ENCODE results near the gene PDE10A. TPM values are rescaled to one million over a fixed set of nuclear protein-coding genes. Genes with fewer than 3 reads are reported as not detected.

The PDE10A gene
- total RNA-seq, 1 donor from 2014 or later: 15.8 TPM

DNA sequence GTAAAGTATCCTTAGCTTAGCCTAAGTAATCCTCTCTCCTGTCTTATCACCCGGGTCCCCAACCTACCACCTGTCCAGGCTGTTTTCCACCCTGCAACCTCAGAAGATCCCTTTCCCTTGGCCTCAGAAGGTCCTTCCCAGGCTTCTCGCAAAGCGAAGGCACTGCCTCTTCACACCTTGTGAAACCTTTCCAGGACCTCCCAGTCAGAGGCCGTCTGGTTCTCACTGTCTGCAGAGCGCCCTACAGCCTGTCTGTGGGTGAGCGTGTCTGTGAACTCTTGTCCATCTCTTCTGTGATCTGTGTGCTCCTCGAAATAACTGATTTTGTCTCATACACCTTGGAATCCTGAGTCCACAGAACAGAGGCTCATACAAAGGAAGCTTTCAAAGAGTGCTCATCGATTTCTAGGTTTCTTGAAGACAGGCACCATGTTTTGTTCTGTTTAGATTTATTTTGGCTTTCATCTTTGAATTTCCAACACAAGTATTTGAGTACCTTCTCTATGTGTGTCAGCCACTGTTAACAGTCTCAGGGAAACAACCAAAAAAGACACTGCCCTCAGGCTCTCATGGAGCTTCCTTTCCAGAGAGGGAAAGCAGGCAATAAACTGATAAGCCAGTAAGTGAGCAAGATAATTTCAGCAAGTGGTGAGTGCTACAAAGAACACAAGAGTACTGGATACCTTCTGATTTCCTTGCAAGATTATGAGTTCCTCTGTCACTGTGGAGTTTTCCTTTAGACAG, 6.3 kb downstream of the PDE10A start:
- no peak for DNase-seq (ENCODE audit: low read depth)

DNA sequence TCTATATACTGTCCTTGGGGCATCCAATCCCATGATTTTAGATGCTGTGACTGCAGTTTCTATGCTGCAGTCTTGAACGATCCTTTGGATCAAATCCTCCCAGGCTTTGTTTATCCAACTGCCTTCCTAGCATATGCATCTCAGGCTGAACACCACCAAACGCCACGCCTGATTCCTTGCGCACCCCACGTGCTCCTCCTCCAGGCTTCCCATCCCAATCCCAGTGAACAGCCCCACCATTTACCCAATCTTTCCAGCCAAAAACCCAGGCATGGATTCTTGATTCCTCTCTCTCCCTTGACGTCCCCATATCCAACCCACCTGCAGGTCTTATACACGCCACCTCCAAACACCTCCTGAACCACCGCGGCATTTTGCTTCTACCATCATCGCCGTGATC, 7.8 kb downstream of the PDE10A start:
- DNase-seq (ENCODE audit: low read depth): no peak

DNA sequence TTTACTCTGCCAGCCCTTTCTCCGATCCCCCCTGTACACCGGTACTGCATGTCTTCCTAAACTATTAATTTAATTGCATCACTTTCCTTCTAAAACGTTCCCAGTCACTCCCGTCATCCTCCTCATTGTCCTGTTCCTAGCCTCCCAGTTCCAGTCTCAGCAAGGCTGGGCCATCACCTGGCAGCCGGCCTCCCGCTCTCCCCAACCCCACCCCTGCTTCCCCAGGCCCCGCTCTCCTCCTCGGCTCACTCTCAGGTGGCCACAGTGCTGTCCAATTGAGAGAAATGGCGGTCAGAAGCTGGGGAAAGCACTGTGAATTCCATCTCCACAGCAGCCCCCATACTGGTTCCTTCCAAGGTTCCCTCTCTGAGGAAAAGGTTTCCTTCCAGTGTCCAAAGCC, 8.9 kb downstream of the PDE10A start:
- DNase-seq (ENCODE audit: low read depth): no peak

DNA sequence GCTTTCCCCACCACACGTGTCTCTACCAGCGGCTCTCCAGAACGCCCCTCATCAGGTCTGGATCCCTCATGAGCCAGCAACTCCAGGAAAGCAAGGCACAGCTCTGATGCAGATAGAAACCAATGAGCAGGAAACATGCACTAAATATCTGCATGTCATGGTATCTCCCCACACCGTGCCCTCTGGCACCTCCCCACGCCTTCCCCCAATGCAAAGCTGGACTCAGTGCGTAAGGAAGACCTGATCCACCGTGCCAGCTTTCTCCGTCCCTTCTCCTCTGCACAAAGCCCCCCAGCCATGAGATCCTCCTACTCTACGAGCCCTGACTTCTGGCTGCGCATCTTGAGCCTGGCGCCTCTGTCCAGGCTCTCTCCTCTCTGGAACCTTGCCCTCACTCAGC, 9.4 kb downstream of the PDE10A start:
- DNase-seq (ENCODE audit: low read depth): no peak

DNA sequence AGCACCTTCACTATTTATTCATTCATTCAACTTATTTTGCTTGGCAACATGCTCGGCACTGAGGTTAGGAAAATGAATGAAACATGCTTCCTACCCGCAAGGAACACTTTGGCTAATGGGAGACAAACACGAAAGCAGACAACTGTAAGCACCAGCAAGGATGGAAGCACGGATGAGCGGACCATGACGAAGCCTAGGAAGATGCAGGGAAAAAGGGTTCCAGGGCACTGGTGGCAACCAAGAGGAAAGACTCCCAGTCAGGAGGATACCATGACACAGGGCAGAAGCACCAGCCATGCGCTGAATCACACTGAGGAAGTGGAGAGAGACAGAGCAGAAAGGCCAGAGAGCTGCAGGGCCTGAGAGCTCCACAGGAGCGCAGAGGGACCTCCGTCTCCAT, 9.8 kb downstream of the PDE10A start:
- DNase-seq (ENCODE audit: low read depth): peak; percentile 38

DNA sequence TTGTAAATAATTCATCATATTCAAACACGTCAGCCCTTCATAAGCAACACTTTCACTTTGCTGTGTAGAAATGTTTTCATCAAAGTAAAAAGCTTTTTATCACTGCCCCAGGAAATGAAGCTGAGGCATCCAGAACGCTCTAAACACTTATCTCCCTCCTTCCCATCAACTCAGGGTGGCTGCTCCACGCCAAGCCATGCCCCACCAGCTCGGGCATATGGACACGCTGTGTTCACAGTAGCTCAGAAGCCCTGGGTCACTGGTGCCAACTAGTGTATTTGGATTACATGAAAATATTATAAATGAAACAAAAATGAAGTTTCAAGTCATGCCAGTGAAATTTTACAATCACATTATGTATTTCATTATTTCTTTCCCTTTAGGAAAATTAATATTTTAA, 10.3 kb downstream of the PDE10A start:
- no peak for DNase-seq (ENCODE audit: low read depth)

DNA sequence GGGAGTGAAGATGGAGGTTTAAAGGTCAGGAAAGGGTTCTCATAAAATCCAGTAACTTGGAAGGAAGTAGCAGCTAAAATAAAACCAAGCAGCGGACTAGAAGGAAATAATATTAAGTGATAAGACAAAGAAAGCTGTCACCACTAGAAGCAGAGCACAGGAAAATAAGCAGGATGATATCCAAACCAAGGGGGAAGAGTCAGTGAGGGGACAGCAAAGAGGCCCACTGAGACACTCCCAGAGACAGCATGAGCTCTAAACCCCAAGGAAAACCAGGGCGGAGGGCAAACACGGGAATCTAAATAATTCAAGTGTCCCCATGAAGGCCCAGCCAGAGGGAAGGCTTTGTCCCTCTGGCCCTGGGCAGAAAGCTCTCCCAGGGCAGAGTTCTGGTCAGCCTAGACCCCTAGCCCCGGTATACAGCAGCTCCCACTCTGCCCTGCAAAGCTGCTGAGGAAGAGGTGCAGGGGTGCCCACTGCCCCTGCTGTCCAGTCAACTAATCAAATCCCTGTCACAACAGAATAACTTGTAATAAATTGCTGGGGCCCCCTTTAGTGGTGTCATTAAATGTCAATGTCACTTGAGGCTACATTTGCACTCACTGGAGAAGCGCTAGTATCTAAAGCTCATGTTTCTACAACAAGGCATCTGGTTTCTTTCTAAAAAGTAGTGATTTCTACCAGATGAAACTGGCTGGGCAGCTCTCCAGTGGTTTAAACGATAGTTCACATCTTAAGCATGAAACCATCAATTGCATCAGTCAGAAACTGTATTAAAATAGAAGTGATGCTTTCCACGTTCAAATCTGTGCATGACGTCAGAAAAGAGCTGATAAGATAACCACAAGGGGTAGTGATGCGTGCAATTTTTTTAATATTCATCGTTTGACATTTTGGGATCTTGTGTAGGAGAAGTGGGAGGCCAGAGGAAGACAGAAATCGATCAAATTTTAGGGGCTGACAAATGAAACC, 13.6 kb downstream of the PDE10A start:
- peak; percentile 23 for DNase-seq (ENCODE audit: low read depth)

DNA sequence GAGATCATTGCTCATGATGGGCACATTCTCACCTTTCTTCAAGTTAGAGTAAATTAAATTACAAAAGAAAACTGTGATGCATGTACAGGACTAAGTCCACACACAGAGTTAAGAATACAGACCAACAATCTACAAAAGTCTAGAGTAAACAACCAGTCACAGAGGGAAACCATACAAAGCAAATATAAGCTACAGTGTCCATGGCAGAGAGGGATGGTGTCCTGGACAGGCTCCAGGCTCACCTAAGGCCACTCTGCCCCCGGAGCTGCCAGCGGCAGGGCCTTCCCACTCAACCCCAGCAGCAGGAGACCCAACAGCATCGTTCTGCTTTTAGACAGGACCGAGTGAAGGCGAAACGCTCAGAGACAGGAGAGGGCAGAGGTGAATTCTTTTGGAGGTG, 16.0 kb downstream of the PDE10A start:
- DNase-seq (ENCODE audit: low read depth): no peak

DNA sequence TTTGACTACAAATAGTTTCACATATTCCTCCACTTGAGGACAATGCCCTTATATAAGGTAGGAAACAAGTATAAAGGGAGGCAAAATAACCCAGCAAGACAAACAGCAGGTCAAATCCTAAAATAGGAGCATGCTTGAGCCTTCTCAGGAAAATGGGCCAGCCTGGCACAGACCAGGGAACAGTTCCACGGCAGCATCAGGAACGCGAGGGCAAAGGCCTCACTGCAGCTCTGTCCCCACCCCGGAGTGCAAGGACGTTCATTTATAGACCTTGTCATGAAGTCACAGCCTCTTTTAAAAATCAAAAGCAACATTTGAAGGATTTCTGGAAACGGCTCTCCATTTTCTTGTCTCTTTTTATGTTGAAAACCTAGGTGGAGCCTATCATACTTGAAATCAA, 17.1 kb downstream of the PDE10A start:
- DNase-seq (ENCODE audit: low read depth): no peak

DNA sequence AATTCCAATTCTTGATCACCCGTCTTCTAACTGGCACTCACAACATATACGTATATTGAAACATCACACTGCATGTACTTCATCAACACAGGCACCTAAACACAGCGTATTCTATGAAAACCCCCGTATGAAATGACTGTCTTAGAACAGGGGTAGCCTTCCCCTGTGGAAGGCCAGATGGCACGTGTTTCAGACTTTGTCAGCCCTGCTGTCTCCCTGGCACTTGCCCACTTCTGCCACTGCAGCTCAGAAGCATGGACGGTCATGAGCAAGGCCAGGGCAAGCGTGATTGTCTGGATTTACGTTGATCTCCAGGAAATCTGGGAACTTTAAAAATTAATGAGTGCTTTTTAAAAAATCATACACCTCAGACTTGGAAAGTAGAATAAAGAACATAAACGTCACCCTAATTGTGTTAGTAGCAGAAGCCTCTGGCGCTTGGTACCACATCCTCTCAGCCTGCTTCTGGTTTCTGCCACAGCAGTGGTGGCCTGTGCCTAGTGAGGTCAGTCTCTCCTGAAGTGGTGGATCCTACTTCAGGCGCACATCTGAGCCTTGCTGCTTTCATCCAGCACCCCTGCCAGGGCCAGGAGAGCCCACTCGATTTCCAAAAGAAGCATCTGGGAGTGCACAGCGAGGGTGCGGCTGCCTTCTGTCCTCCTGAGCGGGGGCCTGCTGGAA, 18.3 kb downstream of the PDE10A start:
- no peak for DNase-seq (ENCODE audit: low read depth)

DNA sequence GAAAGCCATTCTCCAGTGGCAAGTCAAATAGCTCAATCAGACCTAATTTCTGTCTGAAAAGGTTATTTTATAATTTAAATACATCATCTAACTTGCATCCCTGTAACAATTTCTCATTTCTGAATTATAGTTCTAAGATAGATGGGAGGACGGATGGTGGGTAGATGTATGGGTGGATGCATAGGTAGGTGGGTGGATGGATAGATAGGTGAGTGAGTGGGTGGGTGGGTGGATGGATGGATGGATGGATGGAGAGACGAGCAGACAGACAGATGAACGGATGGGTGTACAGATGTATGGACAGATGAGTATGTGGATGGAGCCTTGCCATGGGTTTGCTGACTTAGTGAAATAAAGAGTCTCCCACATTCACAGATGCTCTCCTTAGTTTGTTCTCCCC, 20.0 kb downstream of the PDE10A start:
- DNase-seq (ENCODE audit: low read depth): no peak

DNA sequence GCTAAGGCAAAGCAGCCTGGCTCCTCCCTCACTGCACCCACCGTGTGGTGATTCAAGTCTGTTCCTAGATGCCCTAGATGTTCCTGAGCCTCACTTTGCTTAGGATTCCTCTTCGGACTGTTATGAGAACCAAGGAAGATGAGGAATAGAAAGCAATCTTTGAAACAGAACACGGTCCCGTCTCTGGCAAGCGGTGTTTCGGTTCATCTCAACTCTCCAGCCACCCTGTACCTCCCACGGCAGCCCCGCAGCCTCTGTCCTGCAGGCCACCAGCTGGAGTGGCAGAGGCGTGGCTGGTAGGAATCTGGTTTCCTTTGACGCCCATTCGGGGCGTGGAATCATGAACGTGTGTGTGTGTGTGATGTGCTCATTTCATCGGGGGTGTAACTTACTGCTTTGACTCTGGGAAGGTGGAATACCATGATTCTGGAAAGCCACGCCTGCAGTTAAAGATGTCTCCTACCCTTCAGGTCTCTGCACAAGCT, 21.3 kb downstream of the PDE10A start:
- DNase-seq (ENCODE audit: low read depth): peak; percentile 86

DNA sequence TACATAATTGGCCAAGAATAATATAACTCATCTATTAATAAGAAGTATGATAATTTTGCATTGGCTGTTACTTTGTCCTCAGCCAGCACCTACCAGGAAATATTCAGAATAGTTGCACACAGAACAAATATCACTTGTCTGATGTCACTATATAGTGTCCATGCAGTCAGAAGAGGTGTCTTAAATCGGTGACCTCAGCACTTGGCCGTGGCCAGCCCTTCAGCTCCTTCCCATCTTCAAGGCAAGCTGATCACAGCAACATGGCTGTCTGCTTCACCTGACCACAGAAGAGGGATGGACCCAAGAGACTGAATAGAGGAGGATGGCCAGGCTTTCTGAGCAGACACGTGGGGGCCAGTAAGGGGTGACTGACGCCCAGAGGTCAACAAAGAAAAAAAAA, 22.2 kb downstream of the PDE10A start:
- DNase-seq (ENCODE audit: low read depth): peak; percentile 58

DNA sequence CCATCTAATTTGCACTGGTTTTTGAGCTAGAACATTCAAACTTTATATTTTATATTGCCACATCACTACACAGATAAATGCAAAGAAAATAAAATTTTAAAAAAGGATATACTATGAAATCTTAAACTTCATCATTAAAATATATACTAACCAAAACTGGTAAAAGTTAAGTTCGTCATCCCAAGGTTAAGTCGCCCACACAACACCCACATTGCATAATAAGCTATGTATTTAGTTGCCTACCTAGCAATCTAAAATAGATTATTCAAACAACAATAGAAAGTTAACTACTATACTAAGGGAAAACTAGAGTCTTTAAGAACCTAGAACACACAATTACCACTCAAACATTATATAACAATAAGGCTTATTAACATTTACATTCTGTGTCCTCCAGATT, 24.5 kb downstream of the PDE10A start:
- no peak for DNase-seq (ENCODE audit: low read depth)

DNA sequence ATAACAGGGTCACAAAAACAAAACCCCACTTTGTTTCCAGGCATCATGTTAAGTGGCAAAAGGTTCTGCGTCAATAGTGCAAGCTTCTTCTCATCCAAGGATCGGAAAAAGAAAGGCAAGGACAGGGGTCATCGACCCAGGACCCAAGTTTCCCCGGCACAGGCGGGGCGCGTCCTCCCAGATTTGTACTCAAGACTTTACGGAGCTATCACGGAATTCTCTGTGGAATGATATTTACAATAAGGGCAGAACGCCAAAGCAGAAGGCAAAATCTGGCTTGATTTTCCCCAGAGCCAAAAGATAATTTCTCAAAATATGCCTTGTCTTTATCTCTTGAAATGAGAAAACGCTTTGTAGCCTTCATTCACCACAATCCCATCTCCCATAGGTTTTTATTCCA, 25.5 kb downstream of the PDE10A start:
- peak; percentile 47 for DNase-seq (ENCODE audit: low read depth)

DNA sequence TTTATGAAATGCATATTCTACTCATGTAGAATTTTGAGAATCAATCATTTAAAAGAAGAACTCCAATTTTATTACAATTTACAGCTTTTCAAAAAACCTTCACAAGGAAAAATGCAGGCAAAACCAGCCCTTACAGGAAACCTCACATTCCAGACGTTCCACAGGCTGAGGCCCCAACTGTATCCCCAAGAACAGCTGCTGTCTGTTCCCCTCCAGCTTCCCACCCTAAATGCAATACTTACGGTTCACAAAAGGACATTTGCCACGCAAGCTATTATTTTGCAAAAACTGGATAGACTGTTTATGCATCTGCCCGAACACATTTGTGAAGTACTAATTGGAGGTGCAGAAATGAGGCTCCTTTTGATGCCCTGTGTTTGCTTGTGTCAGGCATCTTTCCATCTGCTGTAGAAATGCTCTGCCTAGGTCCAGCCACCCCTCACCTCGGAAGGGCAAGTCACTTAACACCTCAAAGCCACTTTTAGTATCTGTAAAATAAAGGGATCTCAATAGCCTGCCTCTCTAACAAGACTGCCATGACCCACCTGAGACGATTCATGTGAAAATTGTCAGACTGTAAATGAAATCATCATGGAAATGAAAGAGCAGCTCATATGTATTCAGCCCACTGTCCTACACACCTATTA, 26.5 kb downstream of the PDE10A start:
- peak; percentile 82 for DNase-seq (ENCODE audit: low read depth)

DNA sequence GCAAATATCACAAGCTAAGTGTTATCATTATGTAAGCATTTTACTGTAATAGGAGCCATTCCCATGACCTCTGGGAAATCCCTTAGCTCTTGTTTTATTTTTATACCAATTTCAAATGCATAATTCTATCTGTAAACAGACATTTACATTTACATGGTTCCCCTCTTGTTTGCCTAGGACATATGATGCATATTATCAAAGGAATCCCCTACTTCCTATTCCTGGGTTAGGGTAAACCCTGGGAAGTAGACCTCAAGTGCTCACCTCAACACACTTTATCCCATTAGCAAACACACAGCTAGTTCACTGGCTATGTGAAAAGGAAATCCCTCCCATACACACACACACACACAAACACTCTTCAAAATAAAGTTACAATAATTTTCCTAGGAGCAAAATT, 27.1 kb downstream of the PDE10A start:
- DNase-seq (ENCODE audit: low read depth): no peak

DNA sequence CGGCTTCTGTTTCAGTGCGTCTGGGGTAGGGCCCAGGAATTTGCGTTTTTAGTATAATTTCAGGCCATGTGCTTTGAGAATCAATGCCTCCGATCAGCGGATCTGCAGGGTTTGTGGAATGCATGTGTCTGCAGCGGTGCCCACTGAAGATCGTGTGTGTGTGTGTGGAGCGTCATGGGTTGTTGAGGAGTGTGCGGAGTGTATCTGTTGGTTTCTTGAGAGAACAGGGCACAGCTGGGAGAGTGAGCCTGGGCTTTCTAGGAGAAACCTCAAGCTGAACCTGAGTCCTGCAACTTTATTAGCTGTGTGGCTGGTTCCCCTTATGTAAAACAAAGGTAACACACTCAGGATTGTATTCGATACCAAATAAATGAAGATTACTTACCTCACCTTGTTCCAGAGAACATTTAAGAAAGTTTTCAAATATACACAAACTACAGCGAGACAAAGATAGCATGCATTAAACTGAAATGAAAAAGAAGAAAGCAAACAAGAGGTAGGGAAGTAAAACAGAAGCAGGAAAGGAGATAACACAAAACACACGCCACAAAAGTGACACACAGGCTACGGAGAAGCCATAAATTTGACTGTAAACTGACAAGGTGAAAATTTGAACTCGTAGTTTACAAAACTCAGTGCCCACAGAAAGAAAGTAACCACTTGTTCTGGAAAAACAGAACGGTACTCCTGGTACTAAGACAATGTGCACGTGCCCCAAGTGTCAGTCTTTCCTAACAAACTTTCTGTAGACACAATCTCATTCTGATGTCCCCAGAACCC, 28.8 kb downstream of the PDE10A start:
- no peak for DNase-seq (ENCODE audit: low read depth)

DNA sequence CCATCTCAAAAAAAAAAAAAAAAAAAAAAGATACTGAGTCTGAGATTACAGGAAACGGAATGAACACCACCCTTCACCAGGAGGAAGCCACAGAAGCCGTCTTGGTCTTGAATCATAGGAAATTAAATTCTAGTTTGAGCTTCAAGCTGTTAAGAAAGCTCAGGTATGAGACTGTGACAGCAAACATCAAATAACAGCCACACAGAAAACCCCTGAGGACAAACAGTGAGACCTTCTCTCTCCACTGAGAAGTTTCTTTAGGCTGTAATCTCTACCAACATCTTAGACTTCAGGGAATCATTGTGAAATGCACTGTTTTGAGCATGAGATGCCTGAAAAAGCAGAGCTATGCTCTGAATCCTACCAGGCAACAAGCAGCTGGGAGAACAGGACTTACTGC, 30.8 kb downstream of the PDE10A start:
- DNase-seq (ENCODE audit: low read depth): peak; percentile 21

DNA sequence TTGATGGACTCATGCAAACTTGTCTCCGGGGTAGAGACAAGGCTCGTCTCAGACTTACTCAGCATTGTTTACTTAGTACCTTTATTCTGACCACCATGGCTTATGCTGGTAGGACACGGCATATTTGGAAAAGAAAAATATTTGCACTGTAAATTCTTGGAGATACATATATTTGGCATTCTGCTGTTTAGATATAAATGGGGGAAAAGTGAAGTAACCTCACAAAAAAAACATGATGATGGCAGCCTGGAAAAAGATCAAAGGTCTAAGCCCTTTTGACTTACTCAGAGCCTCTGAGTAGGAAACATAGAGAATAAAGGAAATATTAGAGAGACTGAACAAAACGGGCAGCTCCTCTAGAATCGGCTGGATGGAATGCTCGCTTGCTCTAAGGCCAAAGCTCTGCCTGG, 32.5 kb downstream of the PDE10A start:
- peak; percentile 30 for DNase-seq (ENCODE audit: low read depth)

All from myocyte (in vitro differentiated cells).